GM12875 (cell line): Measurements from ENCODE around the gene CHST5.
"Not testable (repeated sequence)": the region's sequence is repeated elsewhere in the genome, so short reads cannot be mapped to it uniquely, and the experiment has no call there.

ENCODE experiments used
- H3K4me3 ChIP-seq: one replicate; pipeline ENCODE4 v1.5.1; 2011; ENCODE audit warnings: low read depth, low read length, control low read depth
- CTCF ChIP-seq: IDR thresholded peaks from 2 replicates; pipeline ENCODE4 v1.5.1; 2011; ENCODE audit warnings: low read depth, mild to moderate bottlenecking, control low read depth, inconsistent platforms, low read length, moderate library complexity, borderline replicate concordance; ENCODE audit not compliant: insufficient read depth

Gene CHST5

GRCh38 chr16:75502916-75503605 is 32.8 kb downstream of the CHST5 start:
- H3K4me3 ChIP-seq = no peak overlapping the region
- TF ChIP-seq CTCF = no peak

GRCh38 chr16:75501820-75502219 is 34.1 kb downstream of the CHST5 start:
- H3K4me3 ChIP-seq = not testable (repeated sequence)

GRCh38 chr16:75501359-75501758 is 34.5 kb downstream of the CHST5 start:
- no peak overlapping the region for H3K4me3 ChIP-seq
- TF ChIP-seq CTCF = no peak

- H3K4me3 ChIP-seq = not testable (repeated sequence)
Observed at GRCh38 chr16:75498605-75499322, 37.1 kb downstream of the CHST5 start.

- no peak overlapping the region for H3K4me3 ChIP-seq
- no peak for TF ChIP-seq CTCF
Observed at GRCh38 chr16:75497558-75497957, 38.4 kb downstream of the CHST5 start.

- TF ChIP-seq CTCF = no peak
- H3K4me3 ChIP-seq = no peak within 1 kb of the TSS
Observed at GRCh38 chr16:75495076-75495674, 40.7 kb downstream of the CHST5 start, which contains the start of gene CHST6. TSS of gene CHST6 (minus strand) at chr16:75495441. CDS start at chr16:75479828, 15,613 bp downstream.

- no peak overlapping the region for H3K4me3 ChIP-seq
- no peak for TF ChIP-seq CTCF
Observed at GRCh38 chr16:75494661-75495075, 41.2 kb downstream of the CHST5 start.

- H3K4me3 ChIP-seq = no peak overlapping the region
- no peak for TF ChIP-seq CTCF
Observed at GRCh38 chr16:75494184-75494583, 41.7 kb downstream of the CHST5 start.
